HepG2 (cell line): ENCODE results near the gene CIAO2B. TPM values are rescaled to one million over a fixed set of nuclear protein-coding genes. Genes with fewer than 3 reads are reported as not detected.

Experiments
- ATF1 ChIP-seq: IDR thresholded peaks from 2 replicates; pipeline ENCODE4 v1.6.1; 2016; ENCODE audit warnings: mild to moderate bottlenecking, control low read depth
- NFYC ChIP-seq: IDR thresholded peaks from 2 replicates; pipeline ENCODE4 v1.6.1; 2016; ENCODE audit warnings: missing genetic modification reagents, missing compliant biosample characterization
- SRSF9 ChIP-seq: fragments of 200-400 bp; formaldehyde crosslinking; IDR thresholded peaks from 2 replicates; pipeline ENCODE4 v1.6.1; 2018; ENCODE audit warnings: borderline replicate concordance, mild to moderate bottlenecking, low read depth, low read length; ENCODE audit not compliant: insufficient read depth, poor library complexity, severe bottlenecking
- TAF1 ChIP-seq: sonication (generic); formaldehyde crosslinking; IDR thresholded peaks from 2 replicates; pipeline ENCODE4 v1.4.0; 2020; ENCODE audit warnings: missing genetic modification reagents
- ZNF616 ChIP-seq: sonication (generic); formaldehyde crosslinking; IDR thresholded peaks from 2 replicates; pipeline ENCODE4 v1.5.0; 2020; ENCODE audit warnings: low read depth, mild to moderate bottlenecking, missing genetic modification reagents
- ZNF850 ChIP-seq: sonication (generic); formaldehyde crosslinking; conservative IDR thresholded peaks from 2 replicates; pipeline ENCODE4 v1.9.0; 2021; ENCODE audit warnings: mild to moderate bottlenecking, missing genetic modification reagents
- polyA plus RNA-seq, 8 experiments: library from polyadenylated mRNA; depleted of rRNA in 3 of 8; stranded (reverse) in 7 of 8; unstranded in 1 of 8; fragments of >200 nt; fragmentation: Illumina TruSeq in 4 of 8; extraction: Trizol in 4 of 8; gene quantifications; 2 replicates each; pipeline versions ENCODE4 v1.2.1 to v1.2.3, GENCODE V29; 2011 to 2016; ENCODE audit warnings: low read depth in 4 of 8, missing spikeins in 1 of 8, mixed read lengths in 1 of 8; ENCODE audit not compliant: insufficient read depth in 1 of 8
- total RNA-seq, 5 experiments: library from RNA; depleted of rRNA; stranded (reverse); fragments of >200 nt; fragmentation: Illumina TruSeq; extraction: Trizol; gene quantifications; 2 replicates each; pipeline ENCODE4 v1.2.3, GENCODE V29; 2016; ENCODE audit warnings: low read depth in 1 of 5
- TF ChIP-seq, protein P1 (sequence below): sonication (generic); formaldehyde crosslinking; IDR thresholded peaks from 2 replicates; pipeline ENCODE4 v1.4.0; 2020; ENCODE audit warnings: missing genetic modification reagents
- TF ChIP-seq, protein P2 (sequence below): IDR thresholded peaks from 2 replicates; pipeline ENCODE4 v1.6.1; 2018; ENCODE audit warnings: missing genetic modification reagents, mild to moderate bottlenecking, missing compliant biosample characterization
- TF ChIP-seq, protein P3 (sequence below), 2 experiments: fragments of 450-650 bp in 1 of 2; sonication (generic) in 1 of 2; formaldehyde crosslinking in 1 of 2; IDR thresholded peaks; 2 replicates each; pipeline versions ENCODE4 v1.6.1 to v1.8.0; 2016 to 2022; ENCODE audit warnings: antibody characterized with exemption in 1 of 2, mild to moderate bottlenecking in 1 of 2, missing genetic modification reagents in 1 of 2
- TF ChIP-seq, protein P4 (sequence below): sonication (generic); formaldehyde crosslinking; IDR thresholded peaks from 2 replicates; pipeline ENCODE4 v1.4.0; 2020; ENCODE audit warnings: low read depth, mild to moderate bottlenecking, missing genetic modification reagents

Gene CIAO2B
- total and polyA plus RNA-seq, 2 of the 13 experiments (the other 11 are each of a cell fraction or from before 2014, with no cell fraction given) = 157 to 293 TPM

DNA sequence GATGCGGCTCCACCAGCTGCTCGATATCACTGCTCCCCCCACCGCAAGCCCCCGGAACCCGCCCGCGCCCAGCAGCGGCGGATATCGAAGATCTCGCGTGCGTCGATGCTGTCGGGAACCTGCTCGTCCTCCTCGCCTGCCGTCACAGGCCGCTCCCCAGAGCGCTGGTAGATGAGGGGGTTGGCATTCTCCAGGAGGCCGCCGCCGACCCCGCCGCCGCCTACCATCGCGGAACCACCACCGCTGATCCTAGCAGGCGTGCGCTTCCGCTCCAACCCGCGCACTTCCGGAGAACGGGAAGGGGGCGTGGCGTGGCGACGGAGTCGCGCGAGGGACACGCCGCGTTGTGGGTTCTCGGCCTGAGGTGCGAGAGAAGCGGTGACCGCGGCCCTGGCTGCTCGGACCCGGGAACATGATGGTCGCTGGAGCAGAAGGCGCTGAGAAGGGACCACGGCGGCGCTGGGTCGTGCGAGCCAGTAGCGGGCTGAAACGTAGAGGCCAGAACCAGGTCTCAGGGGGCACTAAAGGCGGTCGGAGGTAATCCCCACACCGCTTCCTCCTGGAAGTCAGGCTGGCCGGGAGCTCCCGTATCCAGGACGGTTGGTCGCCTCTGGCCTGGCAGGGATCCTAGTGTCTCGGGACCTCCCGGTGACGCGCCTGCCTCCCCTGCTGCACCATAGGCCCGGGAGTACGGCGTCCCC lies at the start of gene CIAO2B (continued):
- TF ChIP-seq, protein P1, sequence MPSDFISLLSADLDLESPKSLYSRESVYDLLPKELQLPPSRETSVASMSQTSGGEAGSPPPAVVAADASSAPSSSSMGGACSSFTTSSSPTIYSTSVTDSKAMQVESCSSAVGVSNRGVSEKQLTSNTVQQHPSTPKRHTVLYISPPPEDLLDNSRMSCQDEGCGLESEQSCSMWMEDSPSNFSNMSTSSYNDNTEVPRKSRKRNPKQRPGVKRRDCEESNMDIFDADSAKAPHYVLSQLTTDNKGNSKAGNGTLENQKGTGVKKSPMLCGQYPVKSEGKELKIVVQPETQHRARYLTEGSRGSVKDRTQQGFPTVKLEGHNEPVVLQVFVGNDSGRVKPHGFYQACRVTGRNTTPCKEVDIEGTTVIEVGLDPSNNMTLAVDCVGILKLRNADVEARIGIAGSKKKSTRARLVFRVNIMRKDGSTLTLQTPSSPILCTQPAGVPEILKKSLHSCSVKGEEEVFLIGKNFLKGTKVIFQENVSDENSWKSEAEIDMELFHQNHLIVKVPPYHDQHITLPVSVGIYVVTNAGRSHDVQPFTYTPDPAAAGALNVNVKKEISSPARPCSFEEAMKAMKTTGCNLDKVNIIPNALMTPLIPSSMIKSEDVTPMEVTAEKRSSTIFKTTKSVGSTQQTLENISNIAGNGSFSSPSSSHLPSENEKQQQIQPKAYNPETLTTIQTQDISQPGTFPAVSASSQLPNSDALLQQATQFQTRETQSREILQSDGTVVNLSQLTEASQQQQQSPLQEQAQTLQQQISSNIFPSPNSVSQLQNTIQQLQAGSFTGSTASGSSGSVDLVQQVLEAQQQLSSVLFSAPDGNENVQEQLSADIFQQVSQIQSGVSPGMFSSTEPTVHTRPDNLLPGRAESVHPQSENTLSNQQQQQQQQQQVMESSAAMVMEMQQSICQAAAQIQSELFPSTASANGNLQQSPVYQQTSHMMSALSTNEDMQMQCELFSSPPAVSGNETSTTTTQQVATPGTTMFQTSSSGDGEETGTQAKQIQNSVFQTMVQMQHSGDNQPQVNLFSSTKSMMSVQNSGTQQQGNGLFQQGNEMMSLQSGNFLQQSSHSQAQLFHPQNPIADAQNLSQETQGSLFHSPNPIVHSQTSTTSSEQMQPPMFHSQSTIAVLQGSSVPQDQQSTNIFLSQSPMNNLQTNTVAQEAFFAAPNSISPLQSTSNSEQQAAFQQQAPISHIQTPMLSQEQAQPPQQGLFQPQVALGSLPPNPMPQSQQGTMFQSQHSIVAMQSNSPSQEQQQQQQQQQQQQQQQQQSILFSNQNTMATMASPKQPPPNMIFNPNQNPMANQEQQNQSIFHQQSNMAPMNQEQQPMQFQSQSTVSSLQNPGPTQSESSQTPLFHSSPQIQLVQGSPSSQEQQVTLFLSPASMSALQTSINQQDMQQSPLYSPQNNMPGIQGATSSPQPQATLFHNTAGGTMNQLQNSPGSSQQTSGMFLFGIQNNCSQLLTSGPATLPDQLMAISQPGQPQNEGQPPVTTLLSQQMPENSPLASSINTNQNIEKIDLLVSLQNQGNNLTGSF (CRISPR knock-in tag) = peak; percentile 78
- TF ChIP-seq ZNF850 (no peak; the same call in 1 of the 2 replicates), ATF1 (CRISPR knock-in tag) (no peak), TAF1 (CRISPR knock-in tag) (peak; percentile 97), SRSF9 (no peak), ZNF616 (CRISPR knock-in tag) (peak; percentile 93; the same call in 1 of the 2 replicates), NFYC (CRISPR knock-in tag) (no peak; the same call in 1 of the 2 replicates)
- TF ChIP-seq, protein P2, sequence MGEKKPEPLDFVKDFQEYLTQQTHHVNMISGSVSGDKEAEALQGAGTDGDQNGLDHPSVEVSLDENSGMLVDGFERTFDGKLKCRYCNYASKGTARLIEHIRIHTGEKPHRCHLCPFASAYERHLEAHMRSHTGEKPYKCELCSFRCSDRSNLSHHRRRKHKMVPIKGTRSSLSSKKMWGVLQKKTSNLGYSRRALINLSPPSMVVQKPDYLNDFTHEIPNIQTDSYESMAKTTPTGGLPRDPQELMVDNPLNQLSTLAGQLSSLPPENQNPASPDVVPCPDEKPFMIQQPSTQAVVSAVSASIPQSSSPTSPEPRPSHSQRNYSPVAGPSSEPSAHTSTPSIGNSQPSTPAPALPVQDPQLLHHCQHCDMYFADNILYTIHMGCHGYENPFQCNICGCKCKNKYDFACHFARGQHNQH = peak; percentile 92
- TF ChIP-seq, protein P3, sequence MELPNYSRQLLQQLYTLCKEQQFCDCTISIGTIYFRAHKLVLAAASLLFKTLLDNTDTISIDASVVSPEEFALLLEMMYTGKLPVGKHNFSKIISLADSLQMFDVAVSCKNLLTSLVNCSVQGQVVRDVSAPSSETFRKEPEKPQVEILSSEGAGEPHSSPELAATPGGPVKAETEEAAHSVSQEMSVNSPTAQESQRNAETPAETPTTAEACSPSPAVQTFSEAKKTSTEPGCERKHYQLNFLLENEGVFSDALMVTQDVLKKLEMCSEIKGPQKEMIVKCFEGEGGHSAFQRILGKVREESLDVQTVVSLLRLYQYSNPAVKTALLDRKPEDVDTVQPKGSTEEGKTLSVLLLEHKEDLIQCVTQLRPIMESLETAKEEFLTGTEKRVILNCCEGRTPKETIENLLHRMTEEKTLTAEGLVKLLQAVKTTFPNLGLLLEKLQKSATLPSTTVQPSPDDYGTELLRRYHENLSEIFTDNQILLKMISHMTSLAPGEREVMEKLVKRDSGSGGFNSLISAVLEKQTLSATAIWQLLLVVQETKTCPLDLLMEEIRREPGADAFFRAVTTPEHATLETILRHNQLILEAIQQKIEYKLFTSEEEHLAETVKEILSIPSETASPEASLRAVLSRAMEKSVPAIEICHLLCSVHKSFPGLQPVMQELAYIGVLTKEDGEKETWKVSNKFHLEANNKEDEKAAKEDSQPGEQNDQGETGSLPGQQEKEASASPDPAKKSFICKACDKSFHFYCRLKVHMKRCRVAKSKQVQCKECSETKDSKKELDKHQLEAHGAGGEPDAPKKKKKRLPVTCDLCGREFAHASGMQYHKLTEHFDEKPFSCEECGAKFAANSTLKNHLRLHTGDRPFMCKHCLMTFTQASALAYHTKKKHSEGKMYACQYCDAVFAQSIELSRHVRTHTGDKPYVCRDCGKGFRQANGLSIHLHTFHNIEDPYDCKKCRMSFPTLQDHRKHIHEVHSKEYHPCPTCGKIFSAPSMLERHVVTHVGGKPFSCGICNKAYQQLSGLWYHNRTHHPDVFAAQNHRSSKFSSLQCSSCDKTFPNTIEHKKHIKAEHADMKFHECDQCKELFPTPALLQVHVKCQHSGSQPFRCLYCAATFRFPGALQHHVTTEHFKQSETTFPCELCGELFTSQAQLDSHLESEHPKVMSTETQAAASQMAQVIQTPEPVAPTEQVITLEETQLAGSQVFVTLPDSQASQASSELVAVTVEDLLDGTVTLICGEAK (IDR thresholded peaks at IDR 0.05) = peak; percentile 63; the same call in 1 of the 2 replicates
- TF ChIP-seq, protein P3 (CRISPR knock-in tag; IDR thresholded peaks at IDR 0.05) = peak; percentile 92
- TF ChIP-seq, protein P4, sequence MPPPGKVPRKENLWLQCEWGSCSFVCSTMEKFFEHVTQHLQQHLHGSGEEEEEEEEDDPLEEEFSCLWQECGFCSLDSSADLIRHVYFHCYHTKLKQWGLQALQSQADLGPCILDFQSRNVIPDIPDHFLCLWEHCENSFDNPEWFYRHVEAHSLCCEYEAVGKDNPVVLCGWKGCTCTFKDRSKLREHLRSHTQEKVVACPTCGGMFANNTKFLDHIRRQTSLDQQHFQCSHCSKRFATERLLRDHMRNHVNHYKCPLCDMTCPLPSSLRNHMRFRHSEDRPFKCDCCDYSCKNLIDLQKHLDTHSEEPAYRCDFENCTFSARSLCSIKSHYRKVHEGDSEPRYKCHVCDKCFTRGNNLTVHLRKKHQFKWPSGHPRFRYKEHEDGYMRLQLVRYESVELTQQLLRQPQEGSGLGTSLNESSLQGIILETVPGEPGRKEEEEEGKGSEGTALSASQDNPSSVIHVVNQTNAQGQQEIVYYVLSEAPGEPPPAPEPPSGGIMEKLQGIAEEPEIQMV (CRISPR knock-in tag) = peak; percentile 93
